DMS 273 (cell line): Measurements from ENCODE around the gene CA12.
"Not testable (repeated sequence)": the region's sequence is repeated elsewhere in the genome, so short reads cannot be mapped to it uniquely, and the experiment has no call there.

Experiments
- DNase-seq: peaks from one replicate; lab custom pipeline; 2025; ENCODE audit not compliant: unreplicated experiment; lab: John Stamatoyannopoulos, UW

The CA12 gene

DNA sequence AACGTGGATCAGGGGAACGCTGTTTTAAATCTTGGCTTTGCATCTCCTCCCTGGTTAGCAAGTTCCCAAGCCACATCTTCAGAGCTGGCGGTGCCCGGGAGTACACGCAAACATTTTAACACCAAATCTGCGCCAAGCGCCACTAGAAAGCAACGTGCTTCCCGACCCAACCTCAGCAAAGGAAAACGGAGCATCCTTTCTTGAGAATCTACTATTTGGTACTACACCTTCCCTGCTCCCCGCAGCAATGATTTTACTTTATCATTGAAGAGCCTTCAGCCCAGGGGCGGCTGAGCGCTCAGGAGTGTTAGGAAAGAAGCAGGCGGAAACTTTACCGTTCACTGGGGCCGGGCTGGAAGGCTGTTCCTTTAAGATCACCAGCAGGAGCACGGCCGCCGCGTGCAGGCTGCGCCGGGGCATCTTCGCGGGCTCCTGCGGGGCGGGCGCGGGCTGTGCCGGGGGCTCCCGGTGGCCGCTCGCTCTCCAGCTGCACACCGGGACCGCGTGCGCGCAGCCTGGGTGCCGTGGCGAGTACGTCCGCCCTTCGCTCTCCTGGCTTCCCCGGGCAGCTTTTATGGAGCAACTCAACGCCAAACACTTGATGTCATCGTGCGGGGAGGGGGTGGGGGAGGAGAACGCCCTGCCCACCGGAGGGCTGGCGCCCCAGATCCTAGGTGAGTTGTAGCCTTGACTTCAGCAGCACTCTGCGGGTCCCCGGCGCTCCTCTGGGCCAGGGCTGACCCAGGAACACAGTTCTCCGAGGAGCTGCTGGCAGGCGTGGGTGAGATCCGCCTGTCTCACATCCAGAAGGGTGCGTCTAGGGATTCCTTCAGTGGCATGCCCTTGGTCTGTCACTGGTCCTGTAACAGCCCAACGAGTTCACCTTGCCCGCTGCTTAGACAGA, at the start of gene CA12:
Gene CA12, minus strand, starts transcription at position 546 of the 904 bp plus-strand sequence. Its CDS starts 126 bp downstream, at position 420.
- peak; percentile 71 for DNase-seq

DNA sequence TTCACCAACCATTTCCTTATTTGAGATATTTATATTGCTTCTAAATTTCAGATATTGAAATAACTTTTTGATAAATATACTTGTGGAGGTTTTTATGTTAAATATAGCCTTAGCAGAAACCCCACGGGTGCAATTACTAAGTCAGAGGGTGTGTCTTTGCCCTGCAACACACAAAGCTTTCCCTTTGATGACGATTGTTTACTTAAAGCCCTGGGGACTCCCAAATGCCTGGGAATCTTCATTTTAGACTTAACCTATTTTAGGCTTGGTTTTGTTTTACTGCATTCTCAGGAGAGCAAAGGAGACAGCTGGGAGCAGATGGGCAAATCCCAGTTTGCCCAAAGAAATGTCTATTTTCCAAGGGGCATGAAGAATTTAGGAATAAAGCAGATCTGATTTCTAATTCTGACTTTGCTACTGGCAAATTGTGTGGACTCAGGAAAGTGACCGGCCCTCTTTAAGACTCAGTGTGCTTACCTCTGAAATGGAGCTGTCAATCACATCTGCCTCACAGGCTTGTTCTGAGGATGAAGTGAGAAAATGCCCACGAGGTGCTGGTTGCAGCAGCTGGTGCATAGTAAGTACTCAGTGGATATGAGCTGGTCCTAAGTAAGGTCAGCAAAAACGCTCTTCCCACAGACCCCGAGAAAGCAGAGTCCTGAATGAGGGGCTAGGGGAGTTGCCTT, 49.3 kb upstream of the CA12 start:
- peak; percentile 4 for DNase-seq

DNA sequence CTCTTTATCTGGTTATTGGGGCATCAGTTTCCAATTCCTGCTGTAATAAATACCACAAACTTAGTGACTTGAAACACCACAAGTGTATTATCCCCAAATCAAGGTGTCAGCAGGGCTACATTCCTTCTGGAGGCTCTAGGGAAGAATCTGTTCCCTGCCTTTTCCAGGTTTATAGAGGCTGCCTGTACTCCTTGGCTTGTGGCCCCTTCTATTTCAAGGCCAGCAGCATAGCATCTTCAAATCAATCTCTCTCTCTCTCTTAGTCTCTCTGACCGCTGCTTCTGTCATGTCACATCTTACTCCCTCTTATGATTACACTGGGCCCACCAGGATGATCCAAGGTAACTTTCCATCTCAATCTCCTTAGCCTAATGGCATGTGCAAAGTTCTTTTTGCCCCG, 44.9 kb upstream of the CA12 start:
- DNase-seq: no peak

DNA sequence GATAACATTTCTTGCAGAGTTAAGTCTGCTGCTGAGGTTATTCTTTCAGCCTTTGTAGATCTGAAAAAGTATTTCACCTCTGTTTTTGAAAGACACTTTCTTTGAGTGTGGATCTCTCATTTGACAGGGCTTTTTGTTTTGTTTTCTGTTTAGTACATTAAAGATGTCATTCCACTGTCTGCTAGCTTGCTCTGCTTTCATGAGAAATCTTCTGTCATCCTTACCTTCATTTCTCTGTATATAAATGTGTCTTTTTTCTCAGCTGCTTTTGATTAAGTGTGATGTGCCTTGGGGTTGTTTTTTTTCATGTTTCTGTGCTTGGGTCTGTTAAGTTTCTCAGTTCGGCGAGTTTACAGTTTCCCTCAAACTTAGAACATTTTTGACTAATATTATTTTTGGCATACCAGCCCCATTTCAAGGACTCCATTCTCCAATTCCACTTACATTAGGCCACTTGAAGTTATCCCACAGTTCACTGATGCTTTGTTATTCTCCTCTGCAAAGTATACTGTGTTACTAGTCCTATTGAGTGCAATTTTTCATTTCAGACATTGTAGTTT, 43.9 kb upstream of the CA12 start:
- no peak for DNase-seq

DNA sequence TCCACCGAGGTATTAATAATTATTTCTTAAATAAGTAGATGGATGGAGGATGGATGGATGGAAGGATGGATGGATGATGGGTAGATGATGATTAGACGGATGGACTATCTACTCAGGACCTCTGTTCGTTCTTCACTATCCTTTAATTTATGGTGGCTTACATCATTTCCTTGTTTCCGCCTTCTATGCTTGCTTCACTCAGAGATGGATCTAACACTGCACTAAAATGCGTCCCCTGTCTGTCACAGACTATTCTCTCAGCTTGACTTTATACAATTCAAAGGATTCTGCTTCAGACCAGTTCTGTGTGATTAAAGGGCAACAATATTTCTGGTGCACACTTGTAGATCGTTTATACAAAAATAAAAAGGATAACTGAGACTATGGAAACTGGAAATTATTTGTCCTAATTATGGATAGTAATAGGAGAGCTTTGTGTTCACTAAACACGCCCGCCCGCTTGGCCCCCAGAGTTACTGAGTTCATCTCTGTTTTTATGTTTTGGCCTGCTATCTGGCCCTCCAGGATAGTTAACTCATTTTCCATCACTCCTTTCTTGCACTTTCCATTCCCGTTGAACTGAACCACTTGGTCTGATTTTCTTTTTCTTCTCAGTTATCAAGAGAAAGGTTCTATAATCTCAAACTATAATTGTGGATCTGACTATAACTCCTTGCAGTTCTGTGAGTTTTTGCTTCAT, 41.4 kb upstream of the CA12 start:
- no peak for DNase-seq

DNA sequence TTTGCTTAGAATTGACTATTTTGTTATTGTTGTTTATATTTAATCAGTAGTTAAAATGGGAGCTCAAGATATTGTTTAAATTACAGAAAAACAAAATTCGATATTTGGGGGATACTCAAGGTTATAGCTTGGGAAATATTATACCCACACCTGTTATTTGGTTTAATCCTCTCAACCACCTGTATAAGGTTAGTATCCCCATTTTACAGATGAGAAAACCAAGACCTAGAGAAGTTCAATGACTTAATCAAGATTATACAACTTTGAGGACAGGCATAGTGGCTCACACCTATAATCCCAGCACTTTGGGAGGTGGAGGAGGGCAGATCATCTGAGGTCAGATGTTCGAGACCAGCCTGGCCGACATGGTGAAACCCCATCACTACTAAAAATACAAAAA, 39.8 kb upstream of the CA12 start:
- no peak for DNase-seq

DNA sequence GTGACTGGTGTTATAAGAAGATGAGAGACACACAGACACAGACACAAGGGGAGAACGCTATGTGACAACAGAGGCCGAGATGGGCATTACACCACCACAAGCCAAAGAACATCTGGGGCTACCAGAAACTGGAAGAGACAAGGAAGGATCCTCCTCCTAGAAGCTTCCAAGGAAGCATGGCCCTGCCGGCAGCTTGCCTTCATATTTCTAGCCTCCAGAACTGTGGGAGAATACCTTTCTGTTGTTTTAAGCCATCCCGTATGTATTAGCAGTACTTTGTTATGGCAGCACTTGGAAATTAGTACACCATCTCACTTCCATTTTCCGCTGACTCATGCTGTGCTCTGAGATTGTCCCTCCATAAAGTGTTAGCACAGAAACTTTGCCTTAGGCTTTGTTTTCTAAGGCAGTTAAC, 38.7 kb upstream of the CA12 start:
- DNase-seq: peak; percentile 35

DNA sequence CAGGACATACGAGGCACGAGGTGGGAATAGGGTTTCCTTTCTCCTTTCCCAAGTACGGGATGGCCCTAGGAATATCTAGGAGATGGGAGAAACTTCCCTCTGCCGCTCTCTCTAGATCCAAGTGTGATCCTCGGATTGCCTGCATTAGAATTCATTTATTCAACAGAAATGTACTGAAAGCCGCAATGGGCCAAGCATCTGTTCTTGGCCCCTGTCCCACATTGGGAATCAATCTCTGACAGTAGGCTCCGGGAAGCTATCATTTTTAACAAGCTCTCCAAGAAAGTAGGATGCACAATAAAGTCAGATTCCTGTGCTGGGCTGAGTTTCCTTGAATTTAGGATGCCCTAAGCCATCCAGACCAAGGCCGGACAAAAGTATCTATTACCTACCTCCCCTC, 37.2 kb upstream of the CA12 start:
- peak; percentile 62 for DNase-seq

DNA sequence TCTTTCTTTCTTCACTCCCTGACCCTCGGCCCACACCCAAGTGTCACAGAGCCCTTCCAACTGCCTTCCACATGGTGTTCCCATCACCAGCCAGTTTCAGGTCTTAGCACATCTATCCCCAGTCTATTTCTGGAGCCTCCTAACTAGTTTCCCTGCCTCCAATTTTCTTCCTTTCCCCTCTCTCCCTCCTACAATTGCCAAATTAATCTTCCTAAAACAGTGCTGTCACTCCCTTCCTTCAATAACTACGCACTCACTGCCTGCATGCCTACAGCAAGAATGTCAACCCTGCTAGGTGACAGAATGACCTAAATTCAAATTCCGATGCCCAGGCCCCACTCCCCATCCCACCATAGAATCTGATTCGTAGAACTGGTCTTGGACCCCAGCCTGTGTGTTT, 36.1 kb upstream of the CA12 start:
- no peak for DNase-seq

DNA sequence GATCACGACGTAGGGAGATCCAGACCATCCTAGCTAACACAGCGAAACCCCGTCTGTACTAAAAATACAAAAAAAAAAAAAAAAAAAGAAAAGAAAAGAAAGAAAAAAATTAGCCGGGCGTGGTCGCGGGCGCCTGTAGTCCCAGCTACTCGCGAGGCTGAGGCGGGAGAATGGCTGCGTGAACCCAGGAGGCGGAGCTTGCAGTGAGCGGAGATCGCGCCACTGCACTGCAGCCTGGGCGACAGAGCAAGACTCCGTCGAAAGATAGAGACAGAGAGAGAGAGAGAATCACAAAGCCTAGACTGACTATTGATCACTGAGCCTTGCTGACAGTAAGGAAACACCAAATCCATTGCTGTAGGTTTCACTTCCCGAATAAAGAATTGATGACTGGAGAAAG, 35.6 kb upstream of the CA12 start:
- not testable (repeated sequence) for DNase-seq

DNA sequence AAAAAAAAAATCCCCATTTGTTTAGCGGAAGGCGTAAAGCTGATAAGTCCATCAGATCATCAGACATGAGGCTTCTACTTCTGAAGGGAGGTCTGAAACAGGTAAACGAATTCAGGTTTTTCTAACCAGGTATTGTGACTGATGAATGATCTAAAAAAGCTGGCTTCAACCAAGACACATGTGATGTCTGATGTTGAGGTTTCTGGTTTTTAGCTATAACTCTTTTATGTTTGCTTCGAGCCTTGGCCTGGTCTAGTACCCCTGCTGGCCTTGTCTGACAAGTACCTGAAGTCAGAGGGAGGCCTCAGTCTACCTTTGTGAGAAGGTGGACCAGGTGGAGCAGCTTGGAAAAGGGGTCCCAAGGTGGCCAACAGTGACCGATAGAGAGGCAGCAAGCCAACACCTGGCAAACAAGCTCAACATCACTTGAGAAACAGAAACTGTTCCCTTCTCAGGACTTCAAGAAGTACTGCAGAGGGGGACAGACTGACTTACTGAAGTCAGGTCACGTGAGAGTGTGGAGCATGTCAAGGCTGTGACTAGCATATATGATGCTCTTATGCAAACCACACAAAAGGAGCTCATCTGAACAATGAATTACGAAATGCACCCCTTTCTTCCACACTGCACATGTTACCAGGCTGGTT, 33.0 kb upstream of the CA12 start:
- no peak for DNase-seq

DNA sequence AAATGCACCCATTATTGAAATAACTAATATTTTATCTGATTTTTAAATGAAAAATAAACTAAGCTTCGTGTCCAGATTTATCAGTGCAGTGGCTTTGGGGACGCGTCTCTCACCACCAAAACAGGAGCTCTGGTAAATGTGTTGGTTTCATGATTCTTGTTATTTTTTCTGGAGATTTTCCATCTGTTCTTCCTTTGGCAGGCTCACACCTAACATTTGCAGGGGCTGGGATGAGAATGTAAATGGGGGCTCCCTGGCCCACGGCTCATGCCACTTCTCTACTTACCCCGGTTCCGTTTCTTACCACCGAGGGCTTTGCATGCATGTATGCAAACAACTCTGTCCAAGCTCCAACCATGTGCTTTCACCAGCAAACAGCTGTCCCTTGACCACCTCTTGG, 30.9 kb upstream of the CA12 start:
- no peak for DNase-seq

DNA sequence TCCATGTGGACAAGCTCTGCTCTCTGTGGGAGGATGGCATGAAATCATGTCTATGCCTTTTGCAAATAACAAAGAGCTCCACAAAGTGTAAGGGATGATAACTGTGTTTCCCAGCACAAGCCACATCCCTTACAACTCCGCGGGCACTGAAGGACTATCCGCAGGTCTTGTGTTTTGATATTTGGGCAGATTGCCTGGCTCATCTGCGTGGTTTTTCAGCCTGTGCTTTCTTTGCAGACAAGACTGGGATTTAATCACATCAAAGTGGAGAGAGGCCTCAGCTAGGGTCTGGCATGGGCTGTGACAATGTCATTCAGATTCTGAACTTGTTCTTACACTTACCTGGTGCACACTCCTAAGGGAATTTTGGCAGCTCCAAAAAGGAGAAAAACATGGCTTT, 30.2 kb upstream of the CA12 start:
- no peak for DNase-seq

DNA sequence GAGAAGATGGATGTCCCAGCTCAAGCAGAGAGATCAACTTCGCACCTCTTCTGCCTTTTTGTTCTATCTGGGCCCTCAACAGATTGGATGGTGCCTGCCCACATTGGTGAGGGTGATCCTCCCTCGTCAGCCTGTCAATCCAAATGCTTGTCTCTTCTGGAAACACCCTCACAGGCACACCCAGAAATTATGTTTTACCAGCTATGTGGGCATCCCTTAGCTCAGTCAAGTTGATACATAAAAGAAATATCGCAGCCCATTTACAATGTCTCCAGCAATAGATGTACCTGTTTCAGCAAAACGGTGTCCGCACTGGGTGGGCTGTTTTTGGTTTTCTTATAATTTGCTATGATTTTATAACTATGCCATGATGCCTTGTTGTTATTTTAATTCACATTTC, 27.5 kb upstream of the CA12 start:
- no peak for DNase-seq

DNA sequence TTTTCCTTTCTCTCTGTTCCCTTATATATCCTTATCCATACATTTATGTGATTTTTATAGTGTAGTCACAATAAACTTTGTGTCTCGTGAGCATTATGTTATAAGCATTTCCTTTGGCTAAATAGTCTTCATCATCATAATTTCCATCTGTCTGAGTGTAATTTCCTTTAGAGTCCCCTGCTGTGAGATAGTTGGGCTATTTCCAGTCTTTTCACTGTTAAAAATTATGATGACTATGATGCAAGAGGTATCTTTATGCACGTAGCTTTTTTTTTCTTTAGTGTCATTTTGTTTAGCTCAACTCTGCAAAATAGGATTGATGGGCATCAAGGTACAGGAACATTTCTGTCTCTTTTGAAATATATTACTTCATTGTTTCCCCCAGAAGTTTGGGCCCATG, 26.9 kb upstream of the CA12 start:
- peak; percentile 31 for DNase-seq

DNA sequence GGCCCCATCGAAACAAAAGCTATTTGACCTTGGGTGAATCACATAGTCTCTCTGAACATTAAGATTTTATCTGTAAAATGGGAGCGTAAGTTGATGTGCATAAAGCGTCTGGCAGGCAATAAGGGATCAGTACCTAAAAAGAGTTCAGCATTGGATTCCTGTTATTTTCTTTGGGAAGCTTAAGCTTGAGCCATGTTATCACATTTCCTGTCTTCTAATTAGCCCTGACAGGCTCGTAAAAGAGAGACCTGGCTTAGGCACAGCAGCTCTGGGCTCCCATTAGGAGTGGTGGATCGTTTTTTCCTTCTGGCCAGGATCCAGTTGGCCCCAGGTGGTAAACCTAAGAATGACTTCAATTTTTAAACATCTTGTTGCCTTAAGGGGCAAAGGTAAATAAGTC, 26.0 kb upstream of the CA12 start:
- peak; percentile 93 for DNase-seq

DNA sequence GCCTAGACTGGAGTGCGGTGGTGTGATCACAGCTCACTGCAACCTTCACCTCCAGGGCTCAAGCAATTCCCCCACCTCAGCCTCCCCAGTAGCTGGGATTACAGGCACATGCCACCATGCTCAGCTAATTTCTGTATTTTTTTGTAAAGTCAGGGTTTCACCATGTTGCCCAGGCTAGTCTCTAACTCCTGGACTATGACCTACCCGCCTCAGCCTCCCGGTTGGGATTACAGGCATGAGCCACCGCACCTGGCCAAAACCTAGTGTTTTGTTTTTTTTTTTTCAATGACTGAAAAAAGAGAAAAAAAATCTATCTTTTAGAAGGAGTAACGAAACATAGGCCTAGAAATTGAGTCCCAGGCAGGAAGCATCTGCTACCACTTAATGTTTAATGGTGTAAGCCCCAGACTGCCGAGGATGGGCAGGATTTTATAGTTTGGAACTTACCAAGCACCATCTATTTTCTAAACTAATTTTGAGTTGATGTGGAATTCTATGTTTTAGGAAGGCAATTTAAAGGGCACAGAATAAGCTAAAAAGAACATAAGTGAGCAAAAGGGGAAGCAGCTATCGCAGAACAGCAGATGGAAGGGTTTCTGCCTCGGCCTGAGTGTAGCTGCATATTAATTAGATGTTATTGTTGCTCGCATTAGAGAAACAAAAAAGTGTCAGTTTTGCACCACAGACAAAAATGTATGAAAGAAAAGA, 24.2 kb upstream of the CA12 start:
- DNase-seq: peak; percentile 56

DNA sequence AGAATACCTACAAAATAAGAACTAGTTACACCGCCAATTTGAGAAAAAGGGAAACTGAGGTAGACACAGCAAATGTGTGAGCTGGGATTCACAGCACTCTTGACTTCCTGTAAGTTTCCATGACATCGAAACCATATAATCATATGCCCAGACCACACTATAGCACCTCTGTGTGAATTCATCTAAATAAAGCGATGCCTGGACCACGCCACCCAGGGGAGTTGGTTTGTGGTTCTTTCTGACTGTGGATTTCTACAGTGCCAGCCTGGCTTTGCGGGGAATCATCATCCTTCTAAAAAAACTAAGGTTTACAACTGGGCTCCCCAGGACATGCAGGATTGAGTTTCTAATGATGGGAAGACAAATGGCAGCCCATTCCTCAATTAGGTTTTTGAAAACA, 23.5 kb upstream of the CA12 start:
- peak; percentile 19 for DNase-seq

DNA sequence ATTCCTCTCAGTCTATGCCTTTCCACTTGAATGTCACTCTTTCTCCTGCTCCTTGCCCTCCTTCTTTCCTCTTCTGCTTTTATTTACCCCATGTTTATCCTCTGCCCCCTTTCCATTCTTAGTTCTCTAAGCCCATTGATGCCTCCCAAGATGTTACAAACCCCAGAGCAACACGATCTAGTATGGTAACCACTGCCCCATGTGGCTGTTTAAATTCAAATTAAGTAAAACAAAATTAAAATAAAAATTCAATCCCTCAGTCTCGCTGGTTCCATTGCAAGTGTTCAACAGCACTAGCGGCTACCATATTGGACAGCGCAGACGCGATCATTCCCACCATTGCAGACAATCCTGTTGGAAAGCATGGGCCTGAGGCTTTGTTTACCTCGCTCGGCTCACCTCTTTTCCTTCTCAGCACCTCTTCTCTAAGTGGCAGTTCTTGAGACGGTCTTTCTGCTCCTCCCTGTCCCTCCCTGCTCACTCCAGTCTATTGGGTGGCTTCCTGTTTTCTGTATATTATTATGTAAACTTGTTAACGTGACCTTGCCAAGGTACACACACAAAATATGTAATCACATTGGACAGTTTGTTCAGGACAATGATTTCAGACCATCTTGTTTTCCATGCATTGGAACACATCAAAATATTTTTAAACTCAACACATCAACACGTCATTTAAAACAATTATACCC, 21.8 kb upstream of the CA12 start:
- DNase-seq: peak; percentile 6
